Peyer's patch (tissue), 4 donors: Measurements from ENCODE around the gene HS6ST2.

Experiments used
- POLR2A ChIP-seq, 2 donors: fragments of 450-650 bp; IDR thresholded peaks; one replicate each; pipeline ENCODE4 v1.5.1; 2017; ENCODE audit warnings: antibody characterized with exemption in 2 of 2, mild to moderate bottlenecking in 2 of 2, moderate library complexity in 2 of 2
- TF ChIP-seq, protein P1 (sequence below), 6 experiments: fragments of 450-650 bp in 4 of 6; fragments of 200-600 bp in 2 of 6; sonication (generic) in 1 of 6; IDR thresholded peaks; one replicate each; pipeline ENCODE4 v1.5.1; 2017 to 2019; ENCODE audit warnings: antibody characterized with exemption in 6 of 6, mild to moderate bottlenecking in 3 of 6, moderate library complexity in 1 of 6

- TF ChIP-seq, protein P1, sequence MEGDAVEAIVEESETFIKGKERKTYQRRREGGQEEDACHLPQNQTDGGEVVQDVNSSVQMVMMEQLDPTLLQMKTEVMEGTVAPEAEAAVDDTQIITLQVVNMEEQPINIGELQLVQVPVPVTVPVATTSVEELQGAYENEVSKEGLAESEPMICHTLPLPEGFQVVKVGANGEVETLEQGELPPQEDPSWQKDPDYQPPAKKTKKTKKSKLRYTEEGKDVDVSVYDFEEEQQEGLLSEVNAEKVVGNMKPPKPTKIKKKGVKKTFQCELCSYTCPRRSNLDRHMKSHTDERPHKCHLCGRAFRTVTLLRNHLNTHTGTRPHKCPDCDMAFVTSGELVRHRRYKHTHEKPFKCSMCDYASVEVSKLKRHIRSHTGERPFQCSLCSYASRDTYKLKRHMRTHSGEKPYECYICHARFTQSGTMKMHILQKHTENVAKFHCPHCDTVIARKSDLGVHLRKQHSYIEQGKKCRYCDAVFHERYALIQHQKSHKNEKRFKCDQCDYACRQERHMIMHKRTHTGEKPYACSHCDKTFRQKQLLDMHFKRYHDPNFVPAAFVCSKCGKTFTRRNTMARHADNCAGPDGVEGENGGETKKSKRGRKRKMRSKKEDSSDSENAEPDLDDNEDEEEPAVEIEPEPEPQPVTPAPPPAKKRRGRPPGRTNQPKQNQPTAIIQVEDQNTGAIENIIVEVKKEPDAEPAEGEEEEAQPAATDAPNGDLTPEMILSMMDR (IDR thresholded peaks at IDR 0.05), result no peak
- TF ChIP-seq POLR2A (IDR thresholded peaks at IDR 0.05), result no peak
Observed at GRCh38 chrX:132836471-132836870, 122.0 kb downstream of the HS6ST2 start.
